GM18519 (cell line): Measurements from ENCODE around the gene TNFRSF11A.
A peak's percentile ranks its signal among the peaks of the same experiment; 100 is the strongest.

Experiments
- ATAC-seq: cut with Tn5 transposase; IDR thresholded peaks from one replicate; pipeline ENCODE4 v1.9.1; 2021; ENCODE audit warnings: mild to moderate bottlenecking, moderate library complexity; ENCODE audit not compliant: unreplicated experiment, low FRiP score

The TNFRSF11A gene

DNA sequence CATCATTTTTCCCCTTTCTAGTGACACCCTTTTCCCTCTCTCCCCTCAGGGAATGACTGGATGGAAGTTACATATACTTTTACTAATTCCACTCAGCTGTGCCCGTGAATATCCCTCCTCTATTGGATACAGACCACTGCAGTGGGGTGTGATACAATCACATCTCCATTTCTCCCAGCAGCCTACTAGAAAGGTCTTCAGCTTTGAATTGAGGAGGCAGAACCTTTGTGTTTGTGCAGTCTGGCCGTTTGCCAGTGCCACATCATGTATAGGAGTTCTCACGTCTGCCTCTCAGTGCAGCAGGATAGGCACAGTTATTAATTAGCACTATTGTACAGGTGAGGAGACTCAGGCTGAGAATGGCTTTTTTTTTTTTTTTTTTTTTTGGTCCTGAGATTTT lies 16.4 kb downstream of the TNFRSF11A start:
- ATAC-seq, result no peak

DNA sequence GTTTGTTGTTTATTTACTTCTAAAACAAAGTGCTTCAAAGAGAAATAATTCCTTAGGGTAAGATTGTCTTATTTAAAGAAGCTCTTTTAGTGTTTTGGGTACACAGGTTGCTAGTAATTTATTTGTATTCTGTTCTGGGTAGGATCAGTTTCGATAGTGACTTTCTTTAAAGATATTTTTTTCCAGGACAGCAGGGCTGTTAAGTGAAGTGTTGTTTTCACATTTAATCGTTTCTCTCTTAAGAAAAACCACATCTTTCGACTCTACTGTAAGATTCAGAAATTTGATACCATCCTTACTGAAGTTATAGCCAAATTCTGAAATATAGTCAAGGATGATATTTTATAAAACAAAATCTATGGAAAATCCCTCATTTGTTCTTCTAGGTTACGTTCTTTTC lies 17.8 kb downstream of the TNFRSF11A start:
- ATAC-seq, result no peak

DNA sequence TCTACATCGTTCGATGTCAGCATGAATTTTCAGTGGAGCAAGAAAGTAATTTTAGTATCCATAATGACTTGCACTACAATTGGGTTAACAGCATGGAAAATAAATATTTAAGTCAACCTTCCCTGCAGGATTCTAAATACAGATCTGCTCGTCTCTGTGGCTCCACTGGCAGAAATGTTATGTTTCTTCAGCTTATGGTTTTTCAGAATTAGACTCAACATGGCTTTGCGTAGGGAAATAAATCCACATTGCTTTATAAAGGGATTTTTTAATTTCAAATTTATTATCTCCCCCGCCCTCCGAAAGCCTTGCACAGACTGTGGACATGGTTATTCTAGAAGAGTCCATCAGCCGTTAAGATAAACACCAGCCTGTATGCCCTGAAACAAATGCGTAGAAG lies 18.2 kb downstream of the TNFRSF11A start:
- ATAC-seq, result no peak

DNA sequence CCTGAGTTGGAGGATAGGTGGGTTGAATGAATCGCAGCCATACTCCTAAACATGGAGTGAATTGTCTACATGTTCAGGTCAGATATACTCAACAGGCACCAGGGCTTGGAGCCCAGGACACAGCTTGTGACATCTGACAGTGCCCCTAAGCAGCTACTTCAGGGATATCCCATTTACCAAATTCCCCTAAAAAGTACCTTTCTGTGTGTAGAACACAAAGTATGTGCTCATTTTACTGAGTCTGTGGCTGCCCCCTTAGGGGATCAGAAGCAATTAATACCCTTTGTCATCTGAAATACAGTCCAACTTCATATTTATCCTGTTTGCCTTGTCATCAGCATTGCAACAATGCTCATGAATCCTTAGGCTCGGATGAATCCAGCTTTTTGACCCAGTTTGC lies 20.8 kb downstream of the TNFRSF11A start:
- ATAC-seq, result no peak

DNA sequence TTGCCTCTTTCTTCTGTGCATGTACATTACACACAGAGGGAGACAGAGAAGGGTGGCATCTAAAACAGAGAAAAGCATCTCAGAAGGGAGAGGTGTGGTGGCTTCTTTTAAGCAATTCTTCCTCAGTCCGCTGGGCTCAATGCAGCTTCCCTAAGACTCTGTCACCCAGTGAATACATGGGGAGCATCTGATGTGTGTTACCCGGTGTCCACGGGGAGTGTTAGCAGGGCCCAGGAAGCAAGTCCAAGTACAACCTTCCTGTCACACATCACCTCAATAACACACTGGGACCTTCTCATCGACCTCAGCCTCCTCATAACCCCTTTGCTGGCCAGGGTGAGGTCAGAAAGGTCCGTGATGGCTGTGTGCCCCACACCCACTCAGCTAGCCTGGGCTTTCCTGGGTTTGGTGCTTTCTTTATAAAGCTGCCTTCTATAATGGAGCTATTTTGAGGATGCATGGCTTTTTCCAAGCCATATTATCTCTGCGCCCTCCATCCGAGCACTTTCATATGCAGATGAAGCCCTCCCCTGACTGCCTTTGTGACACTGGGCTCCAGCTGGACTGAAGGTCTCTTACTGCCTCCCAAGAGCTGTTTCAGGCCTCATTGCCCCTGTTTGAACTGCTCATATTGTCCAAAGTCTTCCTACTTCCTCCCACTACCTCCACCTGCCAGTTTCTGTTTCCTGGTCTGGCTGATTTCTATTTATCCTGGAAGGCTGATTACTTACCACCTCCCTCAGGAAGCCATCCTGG lies 21.4 kb downstream of the TNFRSF11A start:
- ATAC-seq, result no peak

DNA sequence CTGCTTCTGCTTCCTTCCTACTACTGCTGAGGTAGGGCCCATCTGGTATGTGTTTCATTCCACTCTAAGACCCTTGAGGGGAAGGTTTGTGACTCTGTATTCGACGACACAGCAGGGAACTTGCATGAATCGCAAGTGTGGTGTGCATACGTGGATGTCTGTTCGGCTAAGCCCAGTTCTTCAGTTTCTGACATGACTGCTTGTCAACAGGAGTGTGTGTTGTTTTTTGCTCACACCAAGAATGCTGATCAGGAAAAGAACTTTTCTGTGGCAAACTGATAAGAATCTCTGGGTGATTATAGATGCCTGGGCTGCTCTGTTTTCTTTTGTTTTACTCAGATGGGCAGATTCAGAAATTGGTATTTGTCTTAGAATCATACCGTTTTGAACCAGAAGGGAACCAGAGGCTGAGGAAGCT lies 22.0 kb downstream of the TNFRSF11A start:
- no peak for ATAC-seq

DNA sequence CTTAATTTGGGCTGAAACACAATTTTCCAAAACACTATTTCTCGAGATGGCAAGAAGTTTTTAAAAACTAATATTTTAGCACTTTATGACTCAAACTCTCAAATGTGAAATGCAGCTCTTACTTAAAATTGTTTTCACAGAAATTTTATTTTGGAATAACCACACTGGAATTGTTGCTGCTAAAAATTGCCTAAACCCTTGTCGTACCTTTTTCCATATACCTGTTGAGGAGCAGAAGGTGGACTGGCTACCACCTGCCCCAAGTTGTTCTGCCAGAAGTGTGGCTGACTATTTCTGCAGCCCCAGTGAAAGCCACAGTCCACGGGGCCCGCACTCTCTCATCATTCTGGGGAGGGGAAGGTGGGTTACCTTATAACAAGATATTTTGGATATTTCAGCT lies 23.4 kb downstream of the TNFRSF11A start:
- no peak for ATAC-seq

DNA sequence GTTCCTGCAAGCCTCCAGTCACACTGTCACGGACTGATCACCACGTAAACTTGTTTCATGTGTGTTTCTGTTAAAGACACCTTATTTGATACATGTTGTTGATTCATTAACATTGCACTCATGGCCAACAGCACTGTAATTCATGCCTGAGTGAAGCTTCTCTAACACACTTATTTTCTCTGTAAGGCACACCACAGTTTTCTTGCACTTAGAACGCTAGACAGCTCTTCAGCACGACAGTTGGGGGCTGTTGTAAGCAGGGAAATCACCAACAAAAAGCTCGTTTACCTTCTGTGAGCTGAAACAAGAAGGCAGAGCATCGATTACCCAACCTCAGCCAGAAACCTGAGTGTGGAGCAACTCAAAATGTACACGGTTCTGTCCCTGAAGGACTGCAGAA lies 28.1 kb downstream of the TNFRSF11A start:
- no peak for ATAC-seq

DNA sequence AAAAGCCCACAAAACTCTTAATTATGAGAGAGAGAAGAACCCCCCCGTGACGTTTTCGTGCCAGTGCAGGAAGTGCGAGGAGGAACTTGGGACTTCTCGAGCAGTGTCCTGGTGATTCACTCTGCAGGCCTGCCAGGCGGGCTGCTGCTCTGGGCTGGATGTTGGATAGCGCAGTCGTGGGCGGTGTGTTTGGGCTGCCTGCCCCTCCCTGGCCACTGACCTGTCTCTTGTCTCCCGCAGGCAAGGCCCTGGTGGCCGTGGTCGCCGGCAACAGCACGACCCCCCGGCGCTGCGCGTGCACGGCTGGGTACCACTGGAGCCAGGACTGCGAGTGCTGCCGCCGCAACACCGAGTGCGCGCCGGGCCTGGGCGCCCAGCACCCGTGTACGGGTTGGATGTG lies 29.0 kb downstream of the TNFRSF11A start:
- no peak for ATAC-seq

DNA sequence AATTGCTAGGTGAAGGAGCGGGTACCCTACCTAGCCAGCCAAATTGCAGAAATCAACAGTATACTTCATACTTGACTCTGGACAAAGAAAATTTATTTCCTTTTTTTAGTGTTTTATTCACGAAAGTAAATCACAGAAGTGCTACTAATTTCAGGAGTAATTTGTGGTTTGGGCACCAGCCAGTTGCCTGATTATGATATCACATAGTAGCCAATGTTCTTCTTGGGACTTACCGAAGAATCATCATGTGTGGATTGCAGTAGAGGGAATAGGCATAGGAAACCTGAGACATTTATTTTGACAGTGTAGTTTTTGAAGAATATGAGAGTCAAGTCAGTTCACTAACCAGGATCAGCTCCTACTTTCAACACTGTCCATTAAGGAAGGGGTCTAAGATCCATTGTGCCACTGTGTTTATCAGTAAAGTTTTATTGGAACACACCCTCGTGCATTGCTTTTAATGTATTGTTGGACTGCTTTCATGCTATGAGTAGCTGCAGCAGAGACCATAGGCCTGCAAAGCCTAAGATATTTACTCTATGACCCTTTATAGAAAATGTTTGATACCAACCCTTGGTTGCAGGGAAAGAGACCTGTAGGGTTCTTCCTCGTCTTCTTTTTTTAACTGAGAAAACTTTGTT lies 32.1 kb downstream of the TNFRSF11A start:
- no peak for ATAC-seq

DNA sequence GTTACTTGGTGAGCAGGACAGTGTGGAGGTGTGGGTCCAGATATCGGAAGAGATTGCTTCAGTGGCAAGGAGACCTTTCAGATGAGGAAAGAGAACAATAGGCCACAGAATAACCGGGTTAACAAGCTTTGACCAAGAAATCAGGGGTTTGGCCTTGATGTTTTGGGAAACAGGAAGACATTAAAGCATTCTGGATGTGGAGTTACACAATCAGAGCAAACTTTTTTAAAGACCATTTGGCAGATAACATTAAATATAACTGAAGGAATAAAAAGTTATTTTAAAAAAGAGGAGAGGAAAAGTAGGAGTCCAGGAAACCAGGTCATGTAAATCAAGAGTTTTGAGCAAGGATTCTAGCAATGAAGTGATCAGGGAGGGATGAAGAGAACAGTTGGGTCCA lies 35.7 kb downstream of the TNFRSF11A start:
- ATAC-seq, result no peak

DNA sequence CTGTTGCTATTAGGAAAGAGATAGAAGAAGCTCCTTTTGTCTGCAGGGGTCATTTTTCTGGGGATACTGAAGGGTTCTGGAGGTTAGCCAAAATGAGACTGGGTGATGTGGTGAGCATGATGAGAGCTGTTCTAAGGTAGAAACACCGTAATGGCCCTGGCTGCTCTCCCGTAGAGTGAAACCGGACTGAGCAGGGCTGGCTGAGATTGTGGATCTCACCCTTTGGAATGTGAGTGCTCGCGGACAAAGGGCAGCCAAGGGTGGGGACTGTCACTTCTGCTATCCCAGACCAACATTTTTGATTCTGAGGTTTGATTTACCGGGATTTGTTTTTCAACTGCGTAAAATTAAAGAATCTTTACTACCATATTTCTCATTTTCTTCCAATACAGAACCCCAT lies 36.2 kb downstream of the TNFRSF11A start:
- no peak for ATAC-seq

DNA sequence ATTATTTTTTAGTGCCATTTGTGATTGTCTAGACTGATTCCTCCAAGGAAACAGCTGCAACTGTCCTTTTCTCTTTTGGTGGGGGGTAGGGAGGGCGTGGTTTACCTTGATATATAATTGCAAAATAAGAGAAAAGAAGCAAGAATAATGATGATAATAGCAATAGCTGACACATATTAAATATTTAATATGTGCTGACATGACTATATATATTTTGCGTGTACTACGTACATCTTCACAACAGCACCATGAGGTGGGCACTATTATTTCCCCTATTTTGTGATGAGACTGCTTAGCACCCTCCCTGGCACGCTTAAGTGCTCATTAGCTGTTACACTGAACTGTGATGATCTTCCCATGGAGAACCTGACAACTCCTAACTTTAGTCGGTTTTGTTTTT lies 39.4 kb downstream of the TNFRSF11A start:
- no peak for ATAC-seq

DNA sequence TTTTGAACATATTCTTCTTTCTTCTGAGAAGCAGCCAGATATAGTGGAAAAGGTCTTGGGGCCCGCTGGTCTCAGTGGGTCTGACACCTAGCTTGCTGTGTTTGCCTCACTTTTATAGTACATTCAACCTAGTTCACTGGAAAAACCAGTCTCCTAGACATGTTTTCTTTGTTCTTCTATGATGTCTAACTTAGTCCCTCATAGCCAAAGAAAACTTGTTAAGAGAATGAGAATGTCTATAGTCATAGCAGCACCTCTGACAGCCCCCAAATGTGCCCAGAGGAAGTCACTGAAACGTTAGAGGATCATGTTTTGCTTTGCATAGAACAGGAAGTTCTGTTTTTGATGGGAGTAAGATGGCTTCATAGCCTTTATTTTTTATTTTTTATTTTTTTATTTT lies 40.3 kb downstream of the TNFRSF11A start:
- peak; percentile 42 for ATAC-seq

DNA sequence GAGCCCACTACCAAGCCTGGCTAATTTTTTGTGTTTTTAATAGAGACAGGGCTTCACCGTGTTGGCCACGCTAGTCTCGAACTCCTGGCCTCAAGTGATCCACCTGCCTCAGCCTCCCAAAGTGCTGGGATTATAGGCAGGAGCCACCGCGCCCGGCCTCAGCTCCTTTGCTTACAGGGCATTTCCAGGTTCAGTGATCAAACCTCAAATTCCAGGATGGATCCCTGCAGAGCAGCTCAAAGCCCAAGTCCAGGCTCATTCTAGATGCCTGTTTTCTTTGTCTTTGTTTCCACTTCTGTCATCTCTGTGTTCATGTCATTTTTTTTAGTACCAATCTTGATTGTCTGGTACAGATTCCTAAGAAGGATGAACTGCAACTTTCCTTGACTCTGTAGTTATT lies 41.9 kb downstream of the TNFRSF11A start:
- no peak for ATAC-seq

DNA sequence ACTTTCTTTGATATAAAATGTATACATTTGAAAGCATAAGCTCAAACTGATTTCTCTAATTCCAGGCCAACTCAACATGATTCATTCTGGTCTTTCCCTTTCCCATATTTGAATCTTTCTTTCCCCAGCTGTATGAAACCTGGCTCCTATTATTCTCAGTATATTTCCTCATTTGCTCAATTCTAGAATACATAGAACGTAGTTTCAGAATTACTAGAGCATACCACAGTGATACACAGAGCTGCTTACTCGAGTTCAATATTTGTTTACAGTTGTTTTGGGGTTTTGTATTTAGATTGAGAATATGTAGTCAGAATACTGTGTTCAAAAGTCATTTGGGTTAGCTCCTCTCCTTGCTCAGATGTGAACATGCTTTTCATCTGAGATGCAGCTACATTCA lies 43.0 kb downstream of the TNFRSF11A start:
- ATAC-seq, result peak; percentile 69

DNA sequence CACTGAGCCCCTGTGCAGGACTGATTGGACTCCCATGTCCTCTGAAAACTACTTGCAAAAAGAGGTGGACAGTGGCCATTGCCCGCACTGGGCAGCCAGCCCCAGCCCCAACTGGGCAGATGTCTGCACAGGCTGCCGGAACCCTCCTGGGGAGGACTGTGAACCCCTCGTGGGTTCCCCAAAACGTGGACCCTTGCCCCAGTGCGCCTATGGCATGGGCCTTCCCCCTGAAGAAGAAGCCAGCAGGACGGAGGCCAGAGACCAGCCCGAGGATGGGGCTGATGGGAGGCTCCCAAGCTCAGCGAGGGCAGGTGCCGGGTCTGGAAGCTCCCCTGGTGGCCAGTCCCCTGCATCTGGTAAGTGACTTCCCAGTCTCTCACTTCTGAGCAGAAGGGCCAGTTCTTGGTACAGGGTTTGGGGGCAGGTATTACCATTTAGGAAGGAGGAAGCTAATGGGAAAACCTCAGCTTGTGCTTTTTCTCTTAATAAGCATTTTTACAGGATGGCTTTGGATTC lies 44.1 kb downstream of the TNFRSF11A start:
- ATAC-seq, result no peak

DNA sequence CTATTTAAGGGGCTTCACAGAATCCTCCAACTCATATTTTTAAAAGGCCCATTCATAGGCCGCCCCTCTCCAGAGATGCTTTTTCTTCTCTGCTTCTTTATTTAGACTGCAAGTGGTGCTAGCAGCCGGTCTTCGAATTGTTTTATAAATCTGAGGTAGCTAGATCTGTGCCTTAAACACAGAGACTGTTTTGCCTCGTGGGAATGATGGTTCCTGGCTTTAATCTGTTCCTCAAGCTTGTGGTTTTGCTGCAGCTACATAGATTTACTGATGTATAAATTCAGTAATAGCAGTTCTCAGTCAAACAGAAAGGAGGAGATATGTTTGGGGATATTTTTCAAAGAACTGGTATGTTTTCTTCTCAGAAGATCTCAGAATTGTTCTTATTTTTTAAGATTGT lies 45.3 kb downstream of the TNFRSF11A start:
- no peak for ATAC-seq

DNA sequence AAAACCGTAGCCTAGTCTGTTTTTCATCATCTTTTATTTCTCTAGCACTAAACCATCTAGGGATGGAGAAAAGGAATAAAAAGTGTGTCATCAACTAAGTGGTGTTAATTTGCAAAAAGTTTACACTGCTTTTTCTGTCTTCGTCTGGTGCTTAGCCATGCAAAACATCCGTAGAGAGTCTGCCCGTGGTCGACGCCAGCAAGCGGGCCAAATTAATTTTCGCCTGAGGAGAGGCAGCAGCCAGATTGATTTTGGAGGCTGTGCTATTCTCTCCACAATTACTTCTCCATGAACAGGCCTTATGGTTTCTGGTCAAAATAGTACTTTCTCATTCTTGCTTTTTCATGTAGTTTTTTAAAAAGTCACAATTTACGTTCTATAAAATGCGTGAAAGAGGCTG lies 46.3 kb downstream of the TNFRSF11A start:
- no peak for ATAC-seq

DNA sequence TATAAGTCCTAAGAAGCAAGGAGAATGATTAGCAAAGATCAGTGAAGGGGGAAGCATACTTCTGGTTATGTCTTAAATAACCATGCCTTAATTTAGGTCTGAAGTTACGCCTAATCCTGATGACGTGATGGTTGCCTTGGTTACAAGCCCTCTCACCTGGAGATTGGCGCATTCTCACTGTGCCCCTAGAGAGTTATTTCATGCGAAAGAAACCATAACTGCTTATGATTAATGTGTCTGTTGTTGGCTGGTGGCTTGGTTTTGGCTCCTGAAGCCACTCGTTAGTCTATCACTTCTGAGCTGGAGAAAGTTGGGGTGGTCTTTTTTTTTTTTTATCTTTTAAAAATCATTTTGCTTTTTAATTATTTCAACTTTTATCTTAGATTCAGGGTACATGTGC lies 47.0 kb downstream of the TNFRSF11A start:
- ATAC-seq, result no peak

DNA sequence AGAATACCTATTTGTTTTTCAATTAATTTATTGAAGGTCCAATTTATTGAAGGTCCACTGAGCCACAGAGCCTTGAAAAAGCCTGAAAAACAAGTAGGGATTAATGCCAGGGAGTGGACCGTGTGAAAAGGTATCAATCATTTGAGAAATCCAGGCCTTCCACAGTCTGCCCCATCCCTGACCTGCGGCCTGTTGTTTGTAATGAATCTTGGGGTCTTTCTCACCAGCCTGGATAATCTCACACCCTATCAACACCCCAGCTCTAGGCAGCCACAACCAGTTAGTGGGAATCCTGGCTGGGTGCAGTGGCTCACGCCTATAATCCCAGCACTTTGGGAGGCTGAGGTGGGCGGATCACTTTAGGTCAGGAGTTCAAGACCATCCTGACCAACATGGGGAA lies 47.8 kb downstream of the TNFRSF11A start:
- no peak for ATAC-seq

DNA sequence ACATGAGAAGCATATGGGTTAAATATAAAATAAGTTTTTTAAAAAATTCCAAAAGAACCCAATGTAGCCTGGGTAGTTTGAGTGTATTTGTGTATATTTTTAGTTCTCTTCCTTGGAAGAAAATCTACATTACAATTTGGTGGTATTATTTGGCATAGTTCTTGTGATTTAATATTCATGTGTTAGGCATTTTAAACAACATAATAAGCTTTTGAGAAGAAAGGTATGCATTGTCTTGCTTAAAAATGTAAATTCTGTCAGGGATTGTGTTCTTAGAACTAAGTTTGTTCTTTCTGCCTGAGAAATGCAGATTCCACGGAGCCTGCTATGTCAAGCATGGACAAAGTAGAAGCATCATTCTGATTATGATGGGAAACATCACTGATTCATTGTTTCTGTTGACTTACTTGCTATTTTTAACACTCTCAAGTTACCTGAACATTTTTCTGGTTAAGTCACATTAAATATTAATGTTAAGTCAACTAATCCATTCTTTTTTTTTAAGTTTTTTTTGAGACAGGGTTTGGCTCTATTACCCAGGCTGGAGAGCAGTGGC lies 49.4 kb downstream of the TNFRSF11A start:
- ATAC-seq, result no peak
